HG03571 (cell line): Measurements from ENCODE around the gene TUBGCP4.

Source experiments
- ATAC-seq: cut with Tn5 transposase; IDR thresholded peaks from one replicate; pipeline ENCODE4 v1.9.1; 2021; ENCODE audit not compliant: unreplicated experiment

TUBGCP4 gene

DNA sequence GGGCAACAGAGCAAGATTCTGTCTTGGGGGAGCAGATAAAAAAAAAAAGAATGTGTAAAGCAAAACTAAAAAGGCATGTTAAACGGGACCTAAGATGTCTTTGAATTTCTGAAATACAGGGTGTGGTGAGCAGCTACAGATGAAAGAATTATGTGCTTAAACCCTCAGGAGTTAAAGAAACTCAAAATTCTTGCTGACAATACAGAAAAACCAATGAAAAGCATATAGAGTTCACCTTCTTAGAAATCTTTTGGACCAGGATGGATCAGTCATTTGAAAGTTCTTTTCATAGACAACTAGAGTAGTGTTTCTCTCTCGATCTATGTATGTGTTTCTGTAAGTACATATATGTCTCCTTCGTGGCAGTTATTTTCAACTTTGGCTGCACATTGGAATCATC lies 31.4 kb downstream of the TUBGCP4 start:
- ATAC-seq = no peak

DNA sequence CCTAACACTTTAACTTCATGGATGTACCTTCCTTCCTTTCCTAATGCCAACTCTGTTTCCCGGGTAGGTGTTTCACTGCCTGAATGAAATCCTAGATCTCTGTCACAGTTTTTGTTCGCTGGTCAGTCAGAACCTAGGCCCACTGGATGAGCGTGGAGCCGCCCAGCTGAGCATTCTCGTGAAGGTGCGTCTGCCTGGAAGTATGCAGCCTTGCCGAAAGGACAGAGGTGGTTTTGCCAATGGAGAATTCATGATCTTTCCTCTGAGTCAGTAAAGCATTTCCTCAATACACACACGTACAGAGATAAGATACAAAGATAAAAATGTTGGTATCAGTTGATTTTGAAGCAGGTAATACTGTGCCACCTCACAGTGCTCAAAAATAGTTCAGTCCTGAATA lies 32.7 kb downstream of the TUBGCP4 start:
- ATAC-seq = no peak

DNA sequence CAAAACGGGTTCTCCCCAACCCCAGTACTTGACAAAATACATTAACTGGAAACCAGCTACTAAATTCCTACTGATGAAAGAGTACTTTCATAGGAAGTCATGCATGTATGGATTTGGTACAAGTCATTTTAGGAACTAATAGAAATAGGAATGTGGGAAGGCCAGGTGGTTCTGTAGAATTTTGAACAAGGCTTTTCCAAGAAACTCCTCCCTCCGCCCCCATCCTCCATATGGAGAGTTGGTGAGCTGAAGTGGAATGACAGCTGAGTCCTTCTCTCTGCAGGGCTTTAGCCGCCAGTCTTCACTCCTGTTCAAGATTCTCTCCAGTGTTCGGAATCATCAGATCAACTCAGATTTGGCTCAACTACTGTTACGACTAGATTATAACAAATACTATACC lies 33.2 kb downstream of the TUBGCP4 start:
- no peak for ATAC-seq

DNA sequence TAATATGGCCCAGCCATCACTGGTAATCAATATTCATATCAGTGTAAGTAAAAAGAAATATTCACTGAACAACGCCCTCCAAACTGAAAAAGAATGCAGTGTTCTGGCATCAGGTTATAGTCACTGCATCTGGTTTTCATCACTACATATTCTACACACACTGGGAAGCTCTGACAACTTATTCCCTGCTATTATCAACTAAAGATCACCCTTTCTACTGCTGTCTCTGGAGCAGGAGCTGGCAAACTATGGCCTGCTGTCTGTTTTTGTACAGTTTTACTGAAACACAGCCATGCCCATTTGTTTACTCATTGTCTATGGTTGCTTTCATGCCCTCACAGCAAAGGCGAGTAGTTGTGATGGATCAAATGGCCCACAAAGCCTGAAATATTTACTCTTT lies 35.3 kb downstream of the TUBGCP4 start:
- ATAC-seq = no peak

DNA sequence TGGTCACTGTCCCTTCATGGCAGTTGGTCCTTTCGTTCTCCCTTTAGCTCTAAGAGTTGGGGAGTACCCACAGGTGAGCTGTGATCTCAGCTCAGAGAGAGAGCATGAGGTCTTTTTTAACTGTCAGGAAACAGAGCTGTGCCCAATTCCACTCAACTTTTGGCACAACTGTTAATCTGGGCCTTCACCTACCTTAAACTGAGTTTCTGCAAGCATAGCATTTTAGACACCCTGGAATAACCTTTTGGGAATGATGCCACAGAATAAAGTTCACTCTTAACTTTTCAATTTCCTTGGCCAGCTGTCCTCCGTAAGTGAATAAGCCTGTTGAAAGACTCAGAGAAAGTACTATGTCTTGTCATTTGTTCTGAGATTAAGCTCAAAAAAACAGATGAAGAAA lies 35.9 kb downstream of the TUBGCP4 start:
- ATAC-seq = no peak

DNA sequence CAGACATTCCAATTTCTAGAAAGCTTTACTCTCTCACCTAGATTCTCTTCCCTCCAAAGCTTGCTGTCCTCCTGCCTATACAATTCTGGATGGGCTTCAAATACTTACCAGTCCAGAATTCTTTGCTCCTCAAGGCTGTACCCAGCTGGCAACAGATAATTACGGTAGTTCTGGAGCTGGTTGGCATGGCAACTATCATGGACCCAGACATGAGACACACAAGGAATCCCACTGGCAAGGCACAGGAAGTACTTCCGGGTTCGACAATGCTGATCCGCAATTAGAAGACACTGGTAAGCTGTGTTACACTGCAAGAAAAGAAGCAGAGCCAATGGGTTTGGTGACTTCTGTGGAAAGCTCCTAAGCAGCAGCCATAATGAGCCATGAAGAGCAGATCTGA lies 37.9 kb downstream of the TUBGCP4 start:
- ATAC-seq = no peak

DNA sequence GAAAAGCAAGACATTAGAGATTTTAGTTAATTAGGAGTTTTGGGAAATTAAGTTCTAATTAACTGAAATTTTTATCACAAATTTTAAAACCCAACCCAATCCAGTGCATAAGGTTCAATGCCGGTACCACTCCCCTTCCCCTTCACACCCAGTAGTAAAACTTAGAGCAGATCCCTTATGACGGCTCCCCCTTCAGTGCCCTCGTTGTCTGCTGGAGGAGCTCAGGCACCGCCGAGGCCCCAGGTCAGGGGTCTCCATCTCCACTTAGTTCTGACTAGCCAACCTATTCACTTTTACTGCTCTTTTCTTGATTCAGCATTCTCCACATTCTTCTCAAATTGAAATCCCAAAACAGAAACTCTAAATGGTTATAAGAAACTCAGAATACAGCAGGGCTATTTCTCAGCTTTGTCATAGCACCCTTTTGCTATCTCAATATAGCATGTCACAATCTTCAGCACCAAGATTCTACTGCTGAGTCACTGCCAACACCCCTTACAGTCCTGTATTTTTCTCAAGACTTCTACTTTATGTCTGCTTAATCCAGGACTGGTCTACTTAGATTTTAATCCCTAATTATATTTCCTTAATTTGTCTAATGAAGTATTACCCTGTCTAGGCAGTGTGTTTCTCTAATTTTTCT lies 39.8 kb downstream of the TUBGCP4 start:
- ATAC-seq = no peak

DNA sequence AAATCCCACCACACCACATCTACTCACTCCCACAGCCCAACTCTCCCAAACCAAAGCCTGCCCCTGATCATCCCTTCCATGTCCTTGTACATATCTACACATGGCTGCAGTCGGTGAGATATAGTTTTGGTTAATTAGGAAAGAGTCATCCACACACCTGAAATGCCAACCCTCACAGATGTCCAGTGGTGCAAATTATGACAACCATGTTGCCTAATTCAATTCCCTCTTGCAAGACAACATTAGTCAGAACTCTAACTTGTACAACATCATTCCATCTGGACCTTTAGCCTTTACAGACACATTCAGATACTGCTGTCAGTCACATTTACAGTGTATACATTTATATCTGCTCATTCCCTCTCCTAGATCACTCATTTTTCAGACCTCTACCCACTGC lies 41.2 kb downstream of the TUBGCP4 start:
- no peak for ATAC-seq

DNA sequence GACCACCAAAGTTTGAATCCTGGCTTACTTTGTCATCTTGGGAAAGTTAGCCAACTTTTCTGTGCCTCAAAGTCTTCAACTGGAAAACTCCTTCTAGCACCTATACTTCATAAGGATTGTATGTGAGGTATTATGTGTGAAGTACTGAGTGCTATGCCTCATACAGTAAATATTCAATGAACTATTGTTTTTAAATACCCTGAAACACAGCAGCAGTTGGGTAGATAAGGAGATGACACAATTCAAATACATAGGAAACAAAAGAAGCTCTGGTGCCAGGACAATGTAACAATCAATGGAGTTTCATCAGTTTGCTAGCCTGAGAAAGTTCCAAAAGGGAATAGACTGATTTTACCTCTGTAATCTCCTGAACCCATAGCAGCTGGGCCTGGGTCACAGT lies 43.3 kb downstream of the TUBGCP4 start:
- ATAC-seq = no peak

DNA sequence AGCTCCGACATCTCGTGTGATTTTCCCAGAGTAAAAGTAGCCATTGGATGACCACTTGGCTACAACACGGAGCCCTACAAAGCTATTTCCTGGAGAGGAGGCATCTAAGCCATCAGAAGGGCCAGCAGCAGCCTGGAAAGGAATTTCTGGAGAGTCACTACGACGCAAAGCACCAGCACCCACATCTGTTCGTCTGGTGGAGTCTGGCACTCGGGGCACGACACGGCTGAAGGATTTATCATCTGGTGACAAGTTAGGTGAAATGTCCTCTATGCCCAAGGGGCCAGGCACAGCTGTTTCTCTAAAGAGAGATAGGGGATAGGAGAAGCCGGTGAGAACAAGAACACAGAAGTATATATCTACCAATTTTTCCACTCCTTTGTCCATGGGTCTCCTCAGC lies 49.5 kb downstream of the TUBGCP4 start:
- ATAC-seq = no peak

DNA sequence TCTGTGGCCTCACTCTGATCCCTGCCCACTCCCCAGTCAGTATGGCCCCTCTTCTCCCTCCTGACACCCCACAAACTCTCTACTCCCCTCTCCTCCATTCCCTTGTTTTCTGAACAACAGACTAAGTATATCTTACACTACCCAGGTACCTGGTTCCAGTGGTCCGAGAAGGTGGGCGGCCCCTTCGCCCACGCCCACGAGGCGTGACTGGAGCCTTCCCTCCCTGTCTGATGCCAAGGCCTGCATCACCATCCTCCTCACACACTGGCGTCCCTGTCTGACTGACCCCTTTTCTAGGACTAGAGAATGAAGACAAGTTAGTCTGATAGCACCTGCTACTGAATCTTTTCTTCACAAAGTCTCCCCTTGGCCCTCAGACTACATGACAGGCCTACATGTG lies 50.0 kb downstream of the TUBGCP4 start:
- ATAC-seq = no peak

DNA sequence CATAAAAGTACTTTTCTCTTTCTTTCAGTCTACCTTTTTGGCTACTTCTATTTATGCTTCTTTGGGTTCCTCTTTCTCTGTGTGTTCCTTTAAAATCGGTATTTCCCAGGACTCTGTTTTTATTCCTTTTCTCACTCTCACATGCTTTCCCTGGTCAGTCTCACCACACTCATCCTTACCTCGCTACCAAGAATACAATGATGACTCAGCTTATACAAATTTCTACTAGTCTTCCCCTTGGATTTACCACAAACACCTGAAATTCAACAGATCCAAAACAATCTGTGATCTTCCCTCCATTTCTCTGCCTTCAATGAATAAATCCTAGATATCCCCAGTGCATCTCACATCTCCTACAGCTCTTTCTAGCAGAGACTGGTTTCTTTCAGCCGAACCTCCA lies 52.9 kb downstream of the TUBGCP4 start:
- no peak for ATAC-seq

DNA sequence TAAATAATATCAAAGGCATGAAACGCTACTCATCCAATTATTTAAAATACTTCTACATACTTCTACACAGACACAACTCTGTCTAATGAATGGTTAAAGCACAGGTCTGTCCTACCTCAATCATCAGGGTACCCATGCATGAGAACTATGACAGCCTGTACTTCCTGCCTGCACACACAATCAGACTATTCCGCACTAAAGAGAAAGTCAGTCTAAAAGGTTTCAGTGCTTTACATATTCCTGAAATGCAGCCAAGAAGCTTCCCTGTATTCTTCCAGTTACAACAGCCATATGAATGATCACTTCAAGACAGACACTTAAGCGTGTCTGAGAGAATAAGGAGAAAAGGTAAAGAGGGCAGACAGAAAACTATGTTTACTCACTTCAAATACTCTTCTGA lies 58.8 kb downstream of the TUBGCP4 start:
- no peak for ATAC-seq

DNA sequence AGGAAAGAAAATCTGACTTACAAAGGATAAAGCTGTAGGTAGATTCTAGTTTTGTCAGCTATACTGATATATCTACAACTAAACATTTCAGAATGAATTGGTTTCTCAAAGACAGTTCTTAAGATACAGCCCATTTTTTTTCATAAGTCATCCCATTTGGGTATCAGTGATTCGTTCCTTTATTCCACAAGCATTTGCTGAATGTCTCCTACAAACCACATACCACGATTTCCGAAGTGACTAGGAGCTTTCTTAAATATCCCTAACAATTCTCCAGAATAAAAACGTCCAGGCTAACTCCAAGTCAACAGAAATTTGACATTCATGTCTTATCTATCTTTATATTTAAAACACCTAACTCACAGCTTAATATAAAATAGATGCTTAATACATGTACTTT lies 62.3 kb downstream of the TUBGCP4 start:
- ATAC-seq = no peak

DNA sequence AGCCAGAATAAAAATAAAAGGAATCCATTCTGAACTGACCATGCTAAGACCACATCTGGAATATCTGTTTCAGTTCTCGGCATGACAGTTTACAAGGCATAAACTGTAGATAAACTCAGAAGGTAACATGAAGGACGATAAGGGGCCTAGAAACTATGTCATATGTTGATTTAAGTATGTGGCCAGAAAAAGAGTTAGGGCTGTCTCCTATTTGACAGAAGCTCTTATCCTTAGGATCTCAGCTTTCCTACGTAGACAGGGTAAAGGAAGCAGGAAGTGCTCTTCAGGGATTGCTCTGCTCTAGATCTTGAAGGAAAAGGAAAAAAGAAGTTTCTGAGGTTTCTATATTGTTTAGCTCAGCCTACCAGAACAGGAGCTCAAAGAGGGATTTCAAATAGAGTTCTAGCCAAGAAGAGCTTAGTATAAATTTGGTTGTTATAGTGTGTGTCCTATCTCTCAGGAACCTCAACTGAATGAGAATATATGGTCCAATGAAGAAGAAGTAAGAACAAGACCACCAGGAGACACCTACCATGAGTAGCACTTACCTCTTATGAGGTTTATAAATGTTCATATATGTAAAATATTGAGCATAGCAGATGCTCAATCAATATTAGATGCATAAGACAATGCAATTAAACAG lies 62.9 kb downstream of the TUBGCP4 start:
- ATAC-seq = no peak

DNA sequence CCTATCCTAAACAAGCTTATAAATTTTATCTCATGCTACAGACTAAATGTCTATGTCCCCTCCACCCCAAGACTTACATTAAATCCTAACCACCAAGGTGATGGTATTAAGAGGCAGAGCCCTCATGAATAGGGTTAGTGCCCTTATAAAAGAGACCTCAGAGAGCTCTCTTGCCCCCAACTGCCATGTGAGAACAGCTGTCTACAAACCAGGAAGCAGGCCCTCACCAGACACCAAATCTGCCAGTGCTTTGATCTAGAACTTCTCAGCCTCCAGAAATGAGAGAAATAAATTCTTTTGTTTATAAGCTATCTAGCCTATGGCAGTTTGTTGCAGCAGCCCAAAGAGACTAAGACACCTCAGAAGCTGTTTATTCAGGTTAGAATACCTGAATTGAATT lies 63.5 kb downstream of the TUBGCP4 start:
- no peak for ATAC-seq

DNA sequence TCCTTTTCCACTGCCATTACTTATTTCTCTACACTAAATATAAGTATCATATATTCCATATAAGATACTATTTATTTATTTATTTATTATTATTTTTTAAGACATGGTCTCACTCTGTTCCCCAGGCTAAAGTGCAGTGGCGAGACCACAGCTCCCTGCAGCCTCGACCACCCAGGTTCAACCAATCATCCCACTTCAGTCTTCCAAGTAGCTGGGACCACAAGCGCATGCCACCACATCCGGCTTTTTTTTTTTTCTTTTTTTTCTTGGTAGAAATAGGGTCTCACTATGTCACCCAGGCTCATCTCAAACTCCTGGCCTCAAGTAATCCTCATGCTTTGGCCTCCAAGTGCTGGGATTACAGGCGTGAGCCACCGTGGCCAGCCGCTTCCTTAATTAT lies 65.5 kb downstream of the TUBGCP4 start:
- ATAC-seq = no peak

DNA sequence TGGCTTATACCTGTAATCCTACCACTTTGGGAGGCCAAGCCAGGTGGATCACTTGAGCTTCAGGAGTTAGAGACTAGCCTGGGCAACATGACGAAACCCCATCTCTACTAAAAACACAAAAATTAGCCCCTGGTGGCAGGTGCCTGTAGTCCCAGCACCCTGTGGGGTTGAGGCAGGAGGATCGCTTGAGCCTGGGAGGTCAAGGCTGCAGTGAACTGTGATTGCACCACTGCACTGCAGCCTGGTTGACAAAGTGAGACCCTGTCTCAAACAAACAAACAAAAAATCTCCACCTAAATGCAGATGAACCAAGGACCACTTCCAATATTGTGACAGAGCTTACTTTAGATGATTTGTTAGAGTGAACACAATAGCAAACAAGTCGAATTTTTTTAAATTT lies 68.4 kb downstream of the TUBGCP4 start:
- no peak for ATAC-seq

DNA sequence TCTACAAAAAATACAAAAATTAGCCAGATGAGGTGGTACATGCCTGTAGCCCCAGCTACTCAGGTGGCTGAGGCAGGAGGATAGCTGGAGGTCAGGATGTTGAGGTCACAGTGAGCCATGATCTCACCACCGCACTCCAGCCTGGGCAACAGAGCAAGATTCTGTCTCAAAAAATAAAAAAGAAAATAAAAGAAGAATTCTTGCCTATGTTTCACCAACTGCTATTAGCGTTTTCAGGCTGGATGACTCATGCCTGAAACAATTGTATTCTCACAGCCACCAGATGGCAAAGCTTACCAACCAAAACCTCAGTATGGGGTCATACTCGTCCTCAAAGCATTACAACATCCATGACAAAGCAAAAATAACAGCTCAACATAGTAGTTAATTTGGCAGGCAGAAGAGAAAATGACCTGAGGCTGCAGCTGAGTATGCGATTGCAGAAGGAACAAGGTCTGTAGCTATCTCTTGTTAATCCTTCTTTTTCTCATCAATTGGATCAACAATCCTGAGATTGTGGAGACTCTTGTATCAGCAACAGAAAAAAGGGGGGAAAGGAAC lies 69.9 kb downstream of the TUBGCP4 start:
- no peak for ATAC-seq

DNA sequence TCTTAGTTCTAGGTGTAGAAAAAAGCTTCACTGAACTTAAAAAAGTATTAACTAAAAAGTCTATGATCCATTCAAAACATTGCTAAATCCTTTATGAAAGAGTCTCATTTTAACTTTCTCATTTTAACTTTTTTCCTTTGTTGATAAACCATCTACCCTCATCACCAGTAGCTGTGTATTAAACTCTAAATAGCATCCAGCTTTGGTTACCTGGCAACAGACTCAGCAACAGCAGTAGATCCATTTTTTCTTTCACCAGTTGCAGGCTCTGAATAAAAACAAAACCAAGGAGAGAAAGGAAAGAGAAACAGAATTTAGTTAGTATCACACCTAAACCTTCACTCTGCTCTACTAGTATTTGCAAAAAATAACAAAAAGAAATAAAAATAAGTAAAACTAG lies 70.4 kb downstream of the TUBGCP4 start:
- ATAC-seq = no peak

DNA sequence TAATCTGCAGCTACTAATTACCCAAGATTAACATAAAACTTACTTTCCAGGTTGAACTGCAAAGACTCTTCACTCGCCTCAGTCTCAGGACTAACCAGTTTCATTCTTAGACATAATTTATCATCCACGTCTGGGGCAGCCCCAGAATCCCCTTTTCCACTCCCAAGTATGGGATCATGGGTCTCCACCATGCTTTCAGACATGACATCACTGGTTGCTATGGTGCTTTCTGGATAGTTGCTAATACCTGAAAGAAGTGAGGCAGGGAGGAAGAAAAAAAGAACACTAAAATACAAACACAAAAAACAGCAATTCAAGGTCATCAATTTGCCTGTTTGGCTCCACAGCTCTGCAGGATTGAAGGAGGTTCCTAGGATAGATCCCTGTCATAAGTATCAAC lies 75.4 kb downstream of the TUBGCP4 start:
- ATAC-seq = no peak

DNA sequence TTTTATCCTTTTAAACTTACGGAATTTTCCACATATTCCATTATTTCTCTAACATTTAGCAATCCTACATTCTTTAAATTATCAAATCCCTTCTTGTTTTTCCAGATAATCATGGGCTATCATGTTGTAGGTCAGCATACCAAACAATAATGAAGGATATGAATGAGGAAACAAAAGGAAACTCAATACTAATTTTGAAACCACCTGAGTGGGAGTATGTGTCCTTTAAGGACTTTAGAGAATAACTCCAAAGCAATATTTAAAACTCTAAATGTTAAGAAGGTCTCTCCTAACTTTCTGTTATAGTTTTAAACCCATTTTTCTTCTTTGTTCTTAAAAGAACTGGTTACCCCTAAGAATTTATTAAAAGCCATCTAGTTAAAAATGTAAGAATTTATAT lies 79.1 kb downstream of the TUBGCP4 start:
- no peak for ATAC-seq
